H1 (cell line): Measurements from ENCODE around the gene POLA1. TPM values are rescaled to one million over a fixed set of nuclear protein-coding genes. Genes with fewer than 3 reads are reported as not detected.

ENCODE experiments used
- CTCF ChIA-PET: fragments of 300-600 bp; sonication (Branson Sonifier 250); formaldehyde crosslinking; loops from one replicate; lab custom pipeline; 2021; ENCODE audit not compliant: partially characterized antibody; lab: Charles Lee
- POLR2A ChIA-PET: fragments of 300-600 bp; sonication (Branson Sonifier 250); formaldehyde crosslinking; loops from one replicate; lab custom pipeline; 2021; ENCODE audit warnings: inconsistent platforms; ENCODE audit not compliant: partially characterized antibody; lab: Charles Lee
- DNase-seq, 2 experiments: peaks; one replicate each; pipeline versions ENCODE4 v3.0.0 to v3.0.0-alpha.2; 2010 to 2022; ENCODE audit warnings: low spot score in 2 of 2, low read depth in 1 of 2, mixed read lengths in 1 of 2
- FAIRE-seq: peaks from 2 replicates; lab custom pipeline; 2011; peaks lifted over from hg19 to GRCh38; lab: Jason Lieb, UNC
- H2AFZ ChIP-seq: 2 replicates; pipeline ENCODE4 v1.8.1; 2012; ENCODE audit warnings: low read length, inconsistent platforms
- H2AK5ac ChIP-seq: 2 replicates; pipeline ENCODE4 v1.6.1; 2013; ENCODE audit warnings: low read depth, low read length
- H2BK120ac ChIP-seq: replicated peaks from 2 replicates; pipeline ENCODE3; 2013; ENCODE audit warnings: low read depth, low read length, inconsistent platforms
- H2BK12ac ChIP-seq: 2 replicates; pipeline ENCODE4 v1.6.1; 2013; ENCODE audit warnings: low read depth, low read length
- H2BK15ac ChIP-seq: 2 replicates; pipeline ENCODE4 v1.6.1; 2013; ENCODE audit warnings: low read length
- H2BK20ac ChIP-seq: 2 replicates; pipeline ENCODE4 v1.6.1; 2013; ENCODE audit warnings: low read length
- H2BK5ac ChIP-seq: 2 replicates; pipeline ENCODE4 v1.6.1; 2013; ENCODE audit warnings: low read depth, low read length
- H3K14ac ChIP-seq: 2 replicates; pipeline ENCODE4 v1.6.1; 2013; ENCODE audit warnings: inconsistent platforms; ENCODE audit not compliant: insufficient read length
- H3K18ac ChIP-seq: 2 replicates; pipeline ENCODE4 v1.6.1; 2013; ENCODE audit warnings: low read length; ENCODE audit errors: extremely low read depth
- H3K23ac ChIP-seq: 2 replicates; pipeline ENCODE4 v1.6.1; 2013; ENCODE audit warnings: inconsistent platforms; ENCODE audit not compliant: insufficient read length
- H3K23me2 ChIP-seq: 2 replicates; pipeline ENCODE4 v1.6.1; 2013; ENCODE audit warnings: low read depth, low read length
- H3K27ac ChIP-seq: 2 replicates; pipeline ENCODE4 v1.6.1; 2011; ENCODE audit warnings: low read depth, low read length, inconsistent platforms
- H3K27me3 ChIP-seq, 4 experiments: replicated peaks in 1 of 4; 1 replicate in 1 of 4; 2 replicates in 3 of 4; pipeline versions ENCODE4 v1.6.1 to v1.8.1; 2011 to 2013; ENCODE audit warnings: low read length in 3 of 4, mild to moderate bottlenecking in 3 of 4, inconsistent platforms in 2 of 4, mixed read lengths in 2 of 4, moderate library complexity in 1 of 4; ENCODE audit not compliant: control insufficient read depth in 3 of 4, insufficient read depth in 3 of 4; ENCODE audit errors: extremely low read depth in 1 of 4
- H3K36me3 ChIP-seq, 4 experiments: 2 replicates each; pipeline versions ENCODE4 v1.6.1 to v1.8.1; 2011 to 2013; ENCODE audit warnings: mild to moderate bottlenecking in 4 of 4, low read length in 3 of 4, moderate library complexity in 2 of 4, control low read depth in 1 of 4, inconsistent platforms in 1 of 4; ENCODE audit not compliant: insufficient read depth in 4 of 4, control insufficient read depth in 2 of 4
- H3K4ac ChIP-seq: replicated peaks from 2 replicates; pipeline ENCODE3; 2013; ENCODE audit warnings: low read length, low read depth, mixed read lengths, inconsistent platforms; ENCODE audit not compliant: insufficient read length
- H3K4me1 ChIP-seq, 4 experiments: replicated peaks in 1 of 4; 1 replicate in 1 of 4; 2 replicates in 3 of 4; pipeline versions ENCODE4 v1.6.1 to v1.8.1; 2011 to 2013; ENCODE audit warnings: low read length in 3 of 4, inconsistent platforms in 2 of 4, mixed read lengths in 1 of 4; ENCODE audit not compliant: insufficient read depth in 4 of 4, control insufficient read depth in 3 of 4
- H3K4me2 ChIP-seq, 2 experiments: 2 replicates each; pipeline versions ENCODE4 v1.6.1 to v1.8.1; 2011 to 2013; ENCODE audit warnings: low read depth in 2 of 2, low read length in 2 of 2, control low read depth in 1 of 2, inconsistent platforms in 1 of 2, mild to moderate bottlenecking in 1 of 2; ENCODE audit not compliant: insufficient read depth in 1 of 2
- H3K4me3 ChIP-seq, 4 experiments: fragments of 200-600, 300-600 bp in 1 of 4; sonication (generic), shearing (Covaris generic), sonication (Bioruptor Twin) in 1 of 4; 2 replicates each; pipeline versions ENCODE4 v1.5.1 to v1.8.1; 2011 to 2016; ENCODE audit warnings: low read length in 4 of 4, low read depth in 3 of 4, control low read depth in 2 of 4, inconsistent platforms in 2 of 4, mild to moderate bottlenecking in 2 of 4, mixed read lengths in 1 of 4, moderate library complexity in 1 of 4; ENCODE audit not compliant: insufficient read depth in 2 of 4; ENCODE audit errors: extremely low read depth in 1 of 4
- H3K56ac ChIP-seq: replicated peaks from 2 replicates; pipeline ENCODE3; 2013; ENCODE audit warnings: low read depth, mild to moderate bottlenecking, mixed read lengths, low read length, inconsistent platforms; ENCODE audit not compliant: insufficient read length
- H3K79me1 ChIP-seq: 2 replicates; pipeline ENCODE4 v1.6.1; 2013; ENCODE audit warnings: low read depth, low read length, control low read depth
- H3K79me2 ChIP-seq, 2 experiments: 2 replicates each; pipeline versions ENCODE4 v1.6.1 to v1.8.1; 2012 to 2013; ENCODE audit warnings: low read length in 2 of 2, mild to moderate bottlenecking in 2 of 2, inconsistent platforms in 1 of 2; ENCODE audit not compliant: insufficient read depth in 2 of 2, control insufficient read depth in 1 of 2
- H3K9ac ChIP-seq, 4 experiments: replicated peaks in 1 of 4; 1 replicate in 1 of 4; 2 replicates in 3 of 4; pipeline versions ENCODE4 v1.6.1 to v1.8.1; 2011 to 2013; ENCODE audit warnings: low read depth in 3 of 4, low read length in 3 of 4, control low read depth in 2 of 4, mild to moderate bottlenecking in 2 of 4, moderate library complexity in 2 of 4, inconsistent platforms in 1 of 4; ENCODE audit errors: extremely low read depth in 1 of 4
- H3K9me3 ChIP-seq, 2 experiments: 2 replicates each; pipeline versions ENCODE4 v1.6.1 to v1.8.1; 2012 to 2013; ENCODE audit warnings: mild to moderate bottlenecking in 2 of 2, moderate library complexity in 2 of 2, control low read depth in 1 of 2, inconsistent platforms in 1 of 2, low read depth in 1 of 2, low read length in 1 of 2, mixed read lengths in 1 of 2; ENCODE audit not compliant: insufficient read depth in 2 of 2
- H4K20me1 ChIP-seq, 2 experiments: replicated peaks in 1 of 2; 2 replicates each; pipeline versions ENCODE3 to v1.8.1; 2011 to 2013; ENCODE audit warnings: inconsistent platforms in 2 of 2, low read length in 2 of 2, mild to moderate bottlenecking in 1 of 2; ENCODE audit not compliant: insufficient read depth in 2 of 2, control insufficient read depth in 1 of 2
- H4K5ac ChIP-seq: 2 replicates; pipeline ENCODE4 v1.6.1; 2013; ENCODE audit warnings: low read length, low read depth, mixed read lengths, inconsistent platforms; ENCODE audit not compliant: insufficient read length
- H4K8ac ChIP-seq: 2 replicates; pipeline ENCODE4 v1.8.0; 2013; ENCODE audit warnings: mild to moderate bottlenecking, moderate library complexity, low read length, inconsistent platforms; ENCODE audit not compliant: insufficient read depth; ENCODE audit errors: extremely low read depth
- H4K91ac ChIP-seq: replicated peaks from 2 replicates; pipeline ENCODE3; 2013; ENCODE audit warnings: low read length, mixed read lengths, inconsistent platforms; ENCODE audit not compliant: insufficient read length
- BCL11A ChIP-seq, 2 experiments: IDR thresholded peaks; one replicate each; pipeline ENCODE4 v1.6.1; 2011; ENCODE audit warnings: low read depth in 2 of 2, low read length in 2 of 2, mild to moderate bottlenecking in 2 of 2
- CEBPB ChIP-seq: IDR thresholded peaks from 2 replicates; pipeline ENCODE4 v1.6.1; 2012; ENCODE audit warnings: low read depth, low read length
- HDAC6 ChIP-seq: IDR thresholded peaks from one replicate; pipeline ENCODE4 v1.7.1; 2012; ENCODE audit warnings: low read depth, mild to moderate bottlenecking, inconsistent platforms, low read length, moderate library complexity
- RAD21 ChIP-seq, 2 experiments: IDR thresholded peaks in 1 of 2; conservative IDR thresholded peaks in 1 of 2; 2 replicates each; pipeline ENCODE4 v1.6.1; 2011; ENCODE audit warnings: low read depth in 2 of 2, low read length in 2 of 2, improper control_type of control experiment in 1 of 2, inconsistent platforms in 1 of 2, mild to moderate bottlenecking in 1 of 2, moderate library complexity in 1 of 2
- RBBP5 ChIP-seq: IDR thresholded peaks from 2 replicates; pipeline ENCODE4 v1.7.1; 2012; ENCODE audit warnings: low read depth, mild to moderate bottlenecking, inconsistent platforms, low read length, moderate library complexity, borderline replicate concordance
- SIRT6 ChIP-seq: IDR thresholded peaks from one replicate; pipeline ENCODE4 v1.7.1; 2012; ENCODE audit warnings: low read length, inconsistent platforms
- TAF1 ChIP-seq: IDR thresholded peaks from 2 replicates; pipeline ENCODE4 v1.6.1; 2011; ENCODE audit warnings: mild to moderate bottlenecking, low read depth, low read length
- polyA plus RNA-seq, 7 experiments: library from polyadenylated mRNA; depleted of rRNA in 3 of 7; stranded (reverse) in 5 of 7; unstranded in 2 of 7; fragments of >200 nt in 5 of 7; fragments of 200-250 nt in 2 of 7; gene quantifications; 1 replicate in 5 of 7; 2 replicates in 1 of 7; 4 replicates in 1 of 7; pipeline versions ENCODE4 v1.2.1 to v1.2.3, GENCODE V29; 2011 to 2013; ENCODE audit warnings: missing spikeins in 2 of 7, mixed read lengths in 2 of 7
- total RNA-seq: library from RNA; stranded (reverse); fragmentation: NEBNext Ultra II Directional; extraction: Animal tissue kit (Norgen Biotek cat#: 25700); gene quantifications from 2 replicates; pipeline ENCODE4 v1.2.1, GENCODE V29; 2021
- TF ChIP-seq, protein P1 (sequence below), 3 experiments: IDR thresholded peaks; 1 replicate in 2 of 3; 2 replicates in 1 of 3; pipeline versions ENCODE4 v1.5.1 to v1.6.1; 2011; ENCODE audit warnings: low read length in 3 of 3, mild to moderate bottlenecking in 3 of 3, inconsistent platforms in 2 of 3, low read depth in 1 of 3, moderate library complexity in 1 of 3; ENCODE audit not compliant: insufficient read depth in 1 of 3; ENCODE audit errors: control extremely low read depth in 1 of 3

Gene POLA1
- total and polyA plus RNA-seq, 2 of the 8 experiments (the other 6 are each of a cell fraction or from before 2014, with no cell fraction given) = 5.6 to 34.9 TPM

GRCh38 chrX:24796204-24796603 lies 102.5 kb downstream of the POLA1 start:
- H3K4ac ChIP-seq = no peak overlapping the region
- no peaks in the 10 kb centered on the region for H3K27me3 ChIP-seq
- H2BK20ac ChIP-seq = no peak overlapping the region
- ChIA-PET CTCF (no interaction called here), POLR2A (no interaction called here)
- H2BK15ac ChIP-seq = no peak overlapping the region
- no peak overlapping the region for H3K27ac ChIP-seq
- no peak overlapping the region for H4K5ac ChIP-seq
- peak; percentile 24 for FAIRE-seq
- H3K79me2 ChIP-seq = no peaks in the 10 kb centered on the region
- H3K4me3 ChIP-seq = no peak overlapping the region
- no peak overlapping the region for H2AK5ac ChIP-seq
- no peak overlapping the region for H3K9ac ChIP-seq
- H4K20me1 ChIP-seq = no peaks in the 10 kb centered on the region
- peaks cover 0 to 4% (median 2%) of the 10 kb centered on the region in 4 experiments; a peak in 3 of 8 replicates for H3K36me3 ChIP-seq
- H3K56ac ChIP-seq = no peak overlapping the region
- no peak for DNase-seq
- H3K4me2 ChIP-seq = no peak overlapping the region
- no peak overlapping the region for H3K23ac ChIP-seq
- no peaks in the 10 kb centered on the region for H3K79me1 ChIP-seq
- no peak overlapping the region for H2BK5ac ChIP-seq
- TF ChIP-seq BCL11A (IDR thresholded peaks at IDR 0.05; ENCODE audit: low read depth in 2 of 2, low read length in 2 of 2) = no peak
- no peak for TF ChIP-seq RAD21 (IDR thresholded peaks at IDR 0.05 in 1 of 2, conservative IDR thresholded peaks at IDR 0.05 in 1 of 2; ENCODE audit: low read depth in 2 of 2, low read length in 2 of 2)
- TF ChIP-seq CEBPB = no peak
- TF ChIP-seq HDAC6 = no peak
- no peak for TF ChIP-seq RBBP5
- no peak for TF ChIP-seq TAF1
- TF ChIP-seq SIRT6 = no peak
- TF ChIP-seq, protein P1, sequence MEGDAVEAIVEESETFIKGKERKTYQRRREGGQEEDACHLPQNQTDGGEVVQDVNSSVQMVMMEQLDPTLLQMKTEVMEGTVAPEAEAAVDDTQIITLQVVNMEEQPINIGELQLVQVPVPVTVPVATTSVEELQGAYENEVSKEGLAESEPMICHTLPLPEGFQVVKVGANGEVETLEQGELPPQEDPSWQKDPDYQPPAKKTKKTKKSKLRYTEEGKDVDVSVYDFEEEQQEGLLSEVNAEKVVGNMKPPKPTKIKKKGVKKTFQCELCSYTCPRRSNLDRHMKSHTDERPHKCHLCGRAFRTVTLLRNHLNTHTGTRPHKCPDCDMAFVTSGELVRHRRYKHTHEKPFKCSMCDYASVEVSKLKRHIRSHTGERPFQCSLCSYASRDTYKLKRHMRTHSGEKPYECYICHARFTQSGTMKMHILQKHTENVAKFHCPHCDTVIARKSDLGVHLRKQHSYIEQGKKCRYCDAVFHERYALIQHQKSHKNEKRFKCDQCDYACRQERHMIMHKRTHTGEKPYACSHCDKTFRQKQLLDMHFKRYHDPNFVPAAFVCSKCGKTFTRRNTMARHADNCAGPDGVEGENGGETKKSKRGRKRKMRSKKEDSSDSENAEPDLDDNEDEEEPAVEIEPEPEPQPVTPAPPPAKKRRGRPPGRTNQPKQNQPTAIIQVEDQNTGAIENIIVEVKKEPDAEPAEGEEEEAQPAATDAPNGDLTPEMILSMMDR (IDR thresholded peaks at IDR 0.05; ENCODE audit: control extremely low read depth in 1 of 3, insufficient read depth in 1 of 3, low read depth in 1 of 3, low read length in 3 of 3) = no peak
- no peaks in the 10 kb centered on the region for H3K23me2 ChIP-seq
- H2AFZ ChIP-seq = no peak overlapping the region
- no peak overlapping the region for H2BK12ac ChIP-seq
- H4K91ac ChIP-seq = no peak overlapping the region
- H4K8ac ChIP-seq = no peak overlapping the region
- no peak overlapping the region for H3K18ac ChIP-seq
- H2BK120ac ChIP-seq = no peak overlapping the region
- no peaks in the 10 kb centered on the region for H3K9me3 ChIP-seq
- H3K14ac ChIP-seq = no peak overlapping the region
- H3K4me1 ChIP-seq = no peaks in the 10 kb centered on the region
